Ovary (tissue), 9 donors: ENCODE data around the gene JPH4. TPM values are rescaled to one million over a fixed set of nuclear protein-coding genes. Genes with fewer than 3 reads are reported as not detected.
A peak's percentile ranks its signal among the peaks of the same experiment; 100 is the strongest.

Experiments
- DNase-seq, 5 donors: peaks; one replicate each; pipeline ENCODE4 v3.0.0-alpha.2; 2019 to 2020
- H3K27ac ChIP-seq, 2 donors: fragments of 200-600 bp; one replicate each; pipeline versions ENCODE4 v1.5.1 to v1.8.0; 2019 to 2022
- H3K27me3 ChIP-seq: fragments of 200-600 bp; one replicate; pipeline ENCODE4 v1.8.0; 2022
- H3K36me3 ChIP-seq: fragments of 200-600 bp; sonication (generic); one replicate; pipeline ENCODE4 v1.5.1; 2019
- H3K4me1 ChIP-seq: one replicate; pipeline ENCODE4 v1.8.1; 2013; ENCODE audit warnings: mild to moderate bottlenecking, moderate library complexity; ENCODE audit not compliant: insufficient read depth
- H3K4me3 ChIP-seq: fragments of 200-600 bp; sonication (generic); one replicate; pipeline ENCODE4 v1.5.1; 2017
- H3K9me3 ChIP-seq, 2 donors: fragments of 200-600 bp in 1 of 2; sonication (generic) in 1 of 2; one replicate each; pipeline versions ENCODE4 v1.5.1 to v1.8.1; 2013 to 2019; ENCODE audit warnings: mild to moderate bottlenecking in 1 of 2, moderate library complexity in 1 of 2
- EP300 ChIP-seq: sonication (generic); formaldehyde crosslinking; IDR thresholded peaks from one replicate; pipeline ENCODE4 v1.6.1; 2017; ENCODE audit warnings: antibody characterized with exemption
- POLR2A ChIP-seq: fragments of 450-650 bp; IDR thresholded peaks from one replicate; pipeline ENCODE4 v1.6.1; 2017; ENCODE audit warnings: antibody characterized with exemption, mild to moderate bottlenecking, moderate library complexity
- WGBS, 3 donors: extraction: QIAGEN DNeasy Blood & Tissue Kit in 1 of 3; methylation state at CpG; one replicate each; pipeline versions ENCODE4 v1.1.5 to v1.1.7; 2013 to 2017; 5-methylcytosine and 5-hydroxymethylcytosine counted together
- intact Hi-C, 4 donors: fragments of 100-400 bp; cut with DNase I; formaldehyde crosslinking; loops; one replicate each; pipeline versions ENCODE4 v1.11.0 to v1.15.1; 2022 to 2023
- polyA plus RNA-seq, 2 donors: library from polyadenylated mRNA; stranded (reverse); fragments of 200-250 nt in 1 of 2; fragments of 350-450 nt in 1 of 2; fragmentation: Illumina TruSeq in 1 of 2; extraction: RNeasy Lipid Tissue Mini Kit (QIAGEN cat#74804) in 1 of 2; gene quantifications; one replicate each; pipeline ENCODE4 v1.2.3, GENCODE V29; 2013 to 2014
- total RNA-seq, 7 donors: library from RNA; depleted of rRNA in 2 of 7; stranded (reverse); fragments of >200 nt in 2 of 7; fragmentation: NEBNext Ultra II Directional in 3 of 7; extraction: Animal tissue kit (Norgen Biotek cat#: 25700) in 3 of 7; gene quantifications; one replicate each; pipeline versions ENCODE4 v1.1.0 to v1.2.4, GENCODE V29; 2016 to 2023
- TF ChIP-seq, protein P1 (sequence below), 3 donors: fragments of 450-650 bp in 2 of 3; fragments of 200-600 bp in 1 of 3; IDR thresholded peaks; one replicate each; pipeline versions ENCODE4 v1.5.1 to v1.8.0; 2016 to 2022; ENCODE audit warnings: antibody characterized with exemption in 3 of 3, mild to moderate bottlenecking in 1 of 3
- donor health status: DM: no; HTN: no; CAD: no; lungs with moderate emphysema.
- donor health status: DM: no; HTN: no; CAD: no.
- donor health status: Bipolar disorder and iron deficiency.
- donor health status: DM: yes; HTN: yes; CAD: no.
- donor health status: DM: no; HTN: no; CAD: no.
- donor health status: DM: yes; HTN: yes; CAD: no.

Gene JPH4
- total and polyA plus RNA-seq, 9 donors: 7.4 to 43.5 (median 11.5) TPM

- WGBS, 3 donors: 72 to 77% (median 76%) methylated on average over 4 of the region's 4 CpGs
- Histone ChIP-seq H3K4me1 (peaks cover 1% of the 10 kb centered on the region), H3K9me3 (no peaks in the 10 kb centered on the region), H3K36me3 (no peaks in the 10 kb centered on the region), H3K27me3 (no peaks in the 10 kb centered on the region), H3K27ac (no peak overlapping the region), H3K4me3 (no peak overlapping the region)
- no peak for DNase-seq
- intact Hi-C loops: no loop called here
- TF ChIP-seq, protein P1, sequence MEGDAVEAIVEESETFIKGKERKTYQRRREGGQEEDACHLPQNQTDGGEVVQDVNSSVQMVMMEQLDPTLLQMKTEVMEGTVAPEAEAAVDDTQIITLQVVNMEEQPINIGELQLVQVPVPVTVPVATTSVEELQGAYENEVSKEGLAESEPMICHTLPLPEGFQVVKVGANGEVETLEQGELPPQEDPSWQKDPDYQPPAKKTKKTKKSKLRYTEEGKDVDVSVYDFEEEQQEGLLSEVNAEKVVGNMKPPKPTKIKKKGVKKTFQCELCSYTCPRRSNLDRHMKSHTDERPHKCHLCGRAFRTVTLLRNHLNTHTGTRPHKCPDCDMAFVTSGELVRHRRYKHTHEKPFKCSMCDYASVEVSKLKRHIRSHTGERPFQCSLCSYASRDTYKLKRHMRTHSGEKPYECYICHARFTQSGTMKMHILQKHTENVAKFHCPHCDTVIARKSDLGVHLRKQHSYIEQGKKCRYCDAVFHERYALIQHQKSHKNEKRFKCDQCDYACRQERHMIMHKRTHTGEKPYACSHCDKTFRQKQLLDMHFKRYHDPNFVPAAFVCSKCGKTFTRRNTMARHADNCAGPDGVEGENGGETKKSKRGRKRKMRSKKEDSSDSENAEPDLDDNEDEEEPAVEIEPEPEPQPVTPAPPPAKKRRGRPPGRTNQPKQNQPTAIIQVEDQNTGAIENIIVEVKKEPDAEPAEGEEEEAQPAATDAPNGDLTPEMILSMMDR (IDR thresholded peaks at IDR 0.05): no peak
- TF ChIP-seq EP300 (no peak), POLR2A (no peak)
Measured at GRCh38 chr14:23572524-23572828, 6.1 kb downstream of the JPH4 start.

GRCh38 chr14:23571701-23572523 is 6.7 kb downstream of the JPH4 start:
- H3K4me1 ChIP-seq: peaks cover 1% of the 10 kb centered on the region
- no peak overlapping the region for H3K4me3 ChIP-seq
- no peaks in the 10 kb centered on the region for H3K9me3 ChIP-seq
- 75 to 79% (median 78%) methylated on average over 14 of the region's 14 CpGs for WGBS, 3 donors
- no peaks in the 10 kb centered on the region for H3K27me3 ChIP-seq
- no peaks in the 10 kb centered on the region for H3K36me3 ChIP-seq
- TF ChIP-seq POLR2A (no peak), EP300 (no peak)
- TF ChIP-seq, protein P1 (IDR thresholded peaks at IDR 0.05): no peak
- H3K27ac ChIP-seq: no peak overlapping the region
- DNase-seq: no peak
- intact Hi-C loops: no loop called here

DNA sequence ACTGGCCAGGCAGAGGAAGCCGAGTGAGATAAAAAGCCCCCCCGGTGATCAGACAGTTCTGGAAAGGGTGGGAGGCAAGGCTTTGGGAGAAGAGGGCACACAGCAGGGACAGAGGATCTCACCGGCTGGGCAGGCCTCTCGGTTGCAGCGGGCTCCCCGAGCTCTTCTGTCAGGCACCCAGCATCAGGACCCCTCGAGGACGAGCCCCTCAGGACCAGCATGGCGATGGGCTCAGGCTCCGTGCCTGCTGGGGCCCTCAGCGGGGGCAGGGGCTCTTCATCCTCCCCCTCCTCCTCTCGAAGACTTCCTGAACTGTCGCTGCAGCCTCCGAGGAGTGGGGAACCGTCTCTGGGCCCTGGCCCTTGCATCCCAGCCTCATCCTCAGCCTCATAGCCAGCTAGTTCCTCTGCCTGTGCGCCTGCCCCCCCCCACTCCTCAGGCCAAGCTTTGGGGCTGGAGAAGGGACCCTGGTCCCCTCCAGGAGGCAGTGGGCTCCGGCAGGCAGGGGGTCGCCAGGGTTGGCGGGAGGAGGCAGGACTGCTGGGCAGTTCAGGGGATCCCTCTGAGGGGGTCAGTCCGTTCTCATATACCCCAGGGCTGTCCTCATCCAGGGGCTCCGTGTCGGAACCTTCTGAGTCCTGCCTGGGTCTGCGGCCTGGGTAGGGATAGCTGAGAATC is 7.6 kb downstream of the JPH4 start:
- Histone ChIP-seq H3K9me3 (no peaks in the 10 kb centered on the region), H3K36me3 (no peaks in the 10 kb centered on the region), H3K4me1 (peaks cover 1% of the 10 kb centered on the region), H3K27me3 (no peaks in the 10 kb centered on the region), H3K4me3 (no peak overlapping the region), H3K27ac (no peak overlapping the region)
- DNase-seq: no peak
- intact Hi-C loops: no loop called here
- WGBS, 3 donors: 84 to 89% (median 84%) methylated on average over 23 of the region's 23 CpGs
- TF ChIP-seq EP300 (no peak), POLR2A (no peak)
- TF ChIP-seq, protein P1 (IDR thresholded peaks at IDR 0.05): no peak

DNA sequence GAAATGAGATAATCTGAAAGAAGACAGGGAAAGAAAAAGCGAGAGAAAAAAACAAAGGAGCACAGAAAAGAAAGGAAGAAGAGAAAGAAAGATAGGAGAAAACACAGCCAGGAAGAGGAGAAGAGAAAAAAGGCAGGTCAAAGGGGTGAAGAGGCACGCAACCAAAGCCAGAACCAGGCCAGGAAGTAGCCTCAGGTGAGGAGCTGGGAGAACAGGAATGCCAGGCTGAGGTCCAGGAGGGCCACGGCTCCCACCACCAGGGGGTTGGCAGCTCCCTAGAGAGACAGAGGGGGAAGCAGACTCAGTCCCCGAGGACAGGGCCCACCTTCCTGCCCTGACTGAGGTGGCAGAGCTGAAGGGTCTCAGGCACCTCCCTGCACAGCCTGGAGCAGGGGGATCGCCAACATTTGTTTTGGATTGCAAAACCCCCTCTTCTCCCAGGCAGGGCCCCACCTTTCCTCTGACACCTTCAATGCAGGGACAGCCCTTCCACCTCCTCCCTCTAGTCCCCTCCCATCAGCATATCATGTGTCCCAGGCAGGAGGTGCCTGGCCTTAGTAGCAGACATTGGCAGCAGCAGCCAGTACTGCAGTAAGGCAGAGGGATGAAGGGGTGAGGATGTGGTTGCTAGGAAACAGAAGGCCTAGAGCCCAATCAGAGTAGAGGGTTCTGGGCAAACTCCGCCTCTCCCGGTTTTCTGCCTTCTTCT is 9.0 kb downstream of the JPH4 start:
- WGBS, 3 donors: 71 to 76% (median 73%) methylated on average over 7 of the region's 7 CpGs
- H3K4me3 ChIP-seq: no peak overlapping the region
- DNase-seq: peak in 1 of 5 donors; percentile 34
- H3K27me3 ChIP-seq: no peaks in the 10 kb centered on the region
- no peaks in the 10 kb centered on the region for H3K9me3 ChIP-seq
- no peak overlapping the region for H3K27ac ChIP-seq
- no peaks in the 10 kb centered on the region for H3K36me3 ChIP-seq
- intact Hi-C loops: loop anchor here in 1 of 4 donors (10.0 kb wide), 1 partner anchor 245 kb away; the partner anchor contains the start of gene PABPN1
- TF ChIP-seq POLR2A (no peak), EP300 (no peak)
- TF ChIP-seq, protein P1 (IDR thresholded peaks at IDR 0.05): no peak
- H3K4me1 ChIP-seq: no peaks in the 10 kb centered on the region
